CD4-positive, alpha-beta T cell treated with Interleukin-17A for 4 hours (primary cell): ENCODE data around the gene VSTM4.

Experiments
- DNase-seq: peaks from one replicate; pipeline ENCODE4 v3.0.0-alpha.2; 2020; ENCODE audit warnings: mixed read lengths

VSTM4 gene

GRCh38 chr10:49037187-49037586, 78.1 kb downstream of the VSTM4 start:
- no peak for DNase-seq

GRCh38 chr10:49036638-49037037, 78.7 kb downstream of the VSTM4 start:
- no peak for DNase-seq

GRCh38 chr10:49035920-49036319, 79.4 kb downstream of the VSTM4 start:
- DNase-seq, result no peak

- DNase-seq, result no peak
Observed at GRCh38 chr10:49034925-49035324, 80.4 kb downstream of the VSTM4 start.

- no peak for DNase-seq
Observed at GRCh38 chr10:49033939-49034338, 81.4 kb downstream of the VSTM4 start.

- no peak for DNase-seq
Observed at GRCh38 chr10:49029666-49030065, 85.7 kb downstream of the VSTM4 start.

- DNase-seq, result no peak
Observed at GRCh38 chr10:49028639-49029038, 86.7 kb downstream of the VSTM4 start.

- DNase-seq, result no peak
Observed at GRCh38 chr10:49025347-49025983, 89.9 kb downstream of the VSTM4 start.

- no peak for DNase-seq
Observed at GRCh38 chr10:49024484-49024883, 90.8 kb downstream of the VSTM4 start.

- no peak for DNase-seq
Observed at GRCh38 chr10:49023752-49024151, 91.6 kb downstream of the VSTM4 start.

- DNase-seq, result no peak
Observed at GRCh38 chr10:49023071-49023470, 92.3 kb downstream of the VSTM4 start.

- no peak for DNase-seq
Observed at GRCh38 chr10:49021685-49022084, 93.6 kb downstream of the VSTM4 start.

- DNase-seq, result no peak
Observed at GRCh38 chr10:49015700-49016099, 99.6 kb downstream of the VSTM4 start.

GRCh38 chr10:49012603-49013002, 102.7 kb downstream of the VSTM4 start:
- DNase-seq, result no peak

GRCh38 chr10:49011756-49012155, 103.6 kb downstream of the VSTM4 start:
- no peak for DNase-seq

- no peak for DNase-seq
Observed at GRCh38 chr10:49010865-49011264, 104.5 kb downstream of the VSTM4 start.

GRCh38 chr10:49010295-49010694, 105.0 kb downstream of the VSTM4 start:
- no peak for DNase-seq

GRCh38 chr10:49009199-49009979, 105.9 kb downstream of the VSTM4 start:
- DNase-seq, result no peak

- no peak for DNase-seq
Observed at GRCh38 chr10:49008505-49009198, 106.7 kb downstream of the VSTM4 start.

- no peak for DNase-seq
Observed at GRCh38 chr10:49008091-49008490, 107.2 kb downstream of the VSTM4 start.

- DNase-seq, result no peak
Observed at GRCh38 chr10:49007129-49007528, 108.2 kb downstream of the VSTM4 start.

GRCh38 chr10:49005270-49005669, 110.1 kb downstream of the VSTM4 start:
- DNase-seq, result no peak

GRCh38 chr10:49001870-49002672, 113.3 kb downstream of the VSTM4 start:
- DNase-seq, result no peak
